Chondrocyte (in vitro differentiated cells): ENCODE results near the gene PTPRN2. TPM values are rescaled to one million over a fixed set of nuclear protein-coding genes. Genes with fewer than 3 reads are reported as not detected.

Experiments
- DNase-seq: peaks from one replicate; pipeline ENCODE4 v3.0.0; 2021; ENCODE audit warnings: mixed read lengths, low spot score
- H3K27ac Mint-ChIP-seq: one replicate; pipeline ENCODE4 v1.8.0; 2021; ENCODE audit warnings: mild to moderate bottlenecking, moderate library complexity, mixed read lengths; ENCODE audit not compliant: unreplicated experiment
- H3K27me3 Mint-ChIP-seq: 2 replicates; pipeline ENCODE4 v1.8.0; 2021; ENCODE audit warnings: low read depth, mixed read lengths
- H3K36me3 Mint-ChIP-seq: 2 replicates; pipeline ENCODE4 v1.8.0; 2021; ENCODE audit warnings: low read depth, mixed read lengths
- H3K4me1 Mint-ChIP-seq: 2 replicates; pipeline ENCODE4 v1.8.0; 2021; ENCODE audit warnings: low read depth, mild to moderate bottlenecking, mixed read lengths
- H3K4me3 Mint-ChIP-seq: one replicate; pipeline ENCODE4 v1.8.0; 2021; ENCODE audit warnings: mild to moderate bottlenecking, moderate library complexity, mixed read lengths; ENCODE audit not compliant: unreplicated experiment
- H3K9me3 Mint-ChIP-seq: 2 replicates; pipeline ENCODE4 v1.8.0; 2021; ENCODE audit warnings: low read depth, mixed read lengths
- total RNA-seq: library from RNA; stranded (reverse); gene quantifications from 3 replicates; pipeline ENCODE4 v1.2.1, GENCODE V29; 2021
- TF ChIP-seq, protein P1 (sequence below): fragments of 200-600 bp; sonication (generic); IDR thresholded peaks from 2 replicates; pipeline ENCODE4 v1.5.0; 2021; ENCODE audit warnings: antibody characterized with exemption, mild to moderate bottlenecking, moderate library complexity

The PTPRN2 gene
- total RNA-seq, 1 donor from 2014 or later, result 0.30 TPM

DNA sequence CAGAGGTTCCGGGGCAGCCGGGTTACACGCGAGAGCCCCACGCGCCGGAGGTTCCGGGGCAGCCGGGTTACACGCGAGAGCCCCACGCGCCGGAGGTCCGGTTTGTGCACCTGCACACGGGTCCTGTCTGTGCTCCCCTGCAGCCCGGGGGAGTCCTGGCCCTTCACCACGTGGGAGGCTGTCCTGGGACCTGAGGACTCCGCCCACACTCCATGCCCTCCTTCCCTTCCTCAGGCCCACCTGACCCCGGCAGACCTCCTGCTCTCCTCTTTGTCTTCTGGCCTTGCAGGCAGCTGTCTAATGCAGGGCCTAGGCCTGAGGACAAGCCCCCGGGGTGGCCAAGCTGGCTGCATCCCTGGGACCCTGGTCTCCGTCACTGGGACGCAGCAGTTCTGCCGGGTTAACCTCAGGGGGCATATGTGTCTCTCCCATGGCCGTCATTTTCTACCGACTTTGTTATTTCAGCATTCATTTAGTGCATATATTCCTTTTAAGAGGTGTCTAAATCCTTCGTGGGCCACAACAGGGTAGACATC is 876.2 kb downstream of the PTPRN2 start:
- Mint-ChIP-seq H3K4me1 (no peaks in the 10 kb centered on the region), H3K9me3 (no peaks in the 10 kb centered on the region), H3K4me3 (no peak overlapping the region), H3K36me3 (no peaks in the 10 kb centered on the region), H3K27ac (no peak overlapping the region), H3K27me3 (peaks cover 32% of the 10 kb centered on the region)
- DNase-seq, result peak; percentile 81
- TF ChIP-seq, protein P1, sequence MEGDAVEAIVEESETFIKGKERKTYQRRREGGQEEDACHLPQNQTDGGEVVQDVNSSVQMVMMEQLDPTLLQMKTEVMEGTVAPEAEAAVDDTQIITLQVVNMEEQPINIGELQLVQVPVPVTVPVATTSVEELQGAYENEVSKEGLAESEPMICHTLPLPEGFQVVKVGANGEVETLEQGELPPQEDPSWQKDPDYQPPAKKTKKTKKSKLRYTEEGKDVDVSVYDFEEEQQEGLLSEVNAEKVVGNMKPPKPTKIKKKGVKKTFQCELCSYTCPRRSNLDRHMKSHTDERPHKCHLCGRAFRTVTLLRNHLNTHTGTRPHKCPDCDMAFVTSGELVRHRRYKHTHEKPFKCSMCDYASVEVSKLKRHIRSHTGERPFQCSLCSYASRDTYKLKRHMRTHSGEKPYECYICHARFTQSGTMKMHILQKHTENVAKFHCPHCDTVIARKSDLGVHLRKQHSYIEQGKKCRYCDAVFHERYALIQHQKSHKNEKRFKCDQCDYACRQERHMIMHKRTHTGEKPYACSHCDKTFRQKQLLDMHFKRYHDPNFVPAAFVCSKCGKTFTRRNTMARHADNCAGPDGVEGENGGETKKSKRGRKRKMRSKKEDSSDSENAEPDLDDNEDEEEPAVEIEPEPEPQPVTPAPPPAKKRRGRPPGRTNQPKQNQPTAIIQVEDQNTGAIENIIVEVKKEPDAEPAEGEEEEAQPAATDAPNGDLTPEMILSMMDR, result no peak

DNA sequence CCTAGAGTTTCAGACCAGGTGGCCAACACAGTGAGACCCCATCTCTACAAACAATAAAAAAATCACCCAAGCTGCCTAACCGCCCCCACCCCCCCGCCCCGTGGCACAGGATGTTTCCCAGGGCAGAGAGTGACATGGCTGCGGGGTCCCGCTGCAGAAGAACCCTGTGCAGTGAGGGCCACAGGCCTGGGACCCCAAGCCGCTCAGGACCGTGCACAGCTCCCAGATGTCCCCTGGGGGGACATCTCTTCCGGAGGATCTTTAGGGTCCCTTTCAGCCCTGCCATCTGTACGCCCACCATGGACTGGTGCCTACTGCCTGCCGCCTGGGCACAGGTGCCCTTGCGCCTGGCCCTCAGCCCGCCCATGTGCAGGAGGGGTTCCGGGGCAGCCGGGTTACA is 877.2 kb downstream of the PTPRN2 start:
- no peak overlapping the region for H3K4me3 Mint-ChIP-seq
- DNase-seq, result no peak
- peaks cover 41% of the 10 kb centered on the region for H3K27me3 Mint-ChIP-seq

DNA sequence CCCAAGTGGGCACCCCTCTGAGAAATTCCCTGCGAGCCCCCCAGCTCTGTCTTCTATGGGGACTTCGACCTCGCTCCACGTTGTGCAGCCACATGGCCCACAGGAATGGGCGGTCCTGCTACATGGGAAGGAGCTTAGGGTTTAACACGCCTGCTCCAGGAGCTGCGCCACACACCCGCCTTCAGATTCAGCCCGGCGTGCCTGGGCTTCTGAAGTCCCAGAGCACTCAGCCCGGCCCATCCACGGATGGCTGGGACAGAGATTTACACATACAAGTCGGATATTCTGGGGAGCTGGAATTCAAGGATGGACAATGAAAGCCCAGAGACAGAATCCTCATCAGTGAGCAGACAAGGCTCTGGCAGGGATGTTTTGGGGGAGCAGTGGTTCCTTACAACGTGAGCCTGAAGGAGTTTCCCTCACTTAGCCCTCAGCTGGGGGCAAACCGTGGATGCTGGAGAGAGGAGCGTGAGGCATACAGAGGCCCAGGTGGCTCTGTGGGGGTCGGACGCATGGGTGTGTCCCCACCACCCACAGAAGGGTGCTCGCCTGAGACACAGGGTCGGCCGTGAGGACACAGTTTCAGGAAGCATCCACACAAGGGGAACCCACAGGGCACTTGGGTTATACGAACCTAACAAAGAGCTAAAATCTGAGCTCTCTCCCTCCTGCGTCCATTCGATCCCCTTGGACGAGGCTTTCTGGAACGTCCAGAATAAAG is 877.9 kb downstream of the PTPRN2 start:
- TF ChIP-seq, protein P1, result no peak
- Mint-ChIP-seq H3K9me3 (no peaks in the 10 kb centered on the region), H3K27ac (no peak overlapping the region), H3K36me3 (no peaks in the 10 kb centered on the region), H3K4me1 (no peaks in the 10 kb centered on the region), H3K27me3 (peaks cover 40% of the 10 kb centered on the region), H3K4me3 (no peak overlapping the region)
- DNase-seq, result peak; percentile 85

More for the DNA sequence above, 877.2 kb downstream of the PTPRN2 start:
- Mint-ChIP-seq H3K36me3 (no peaks in the 10 kb centered on the region), H3K27ac (no peak overlapping the region), H3K4me1 (no peaks in the 10 kb centered on the region), H3K9me3 (no peaks in the 10 kb centered on the region)
- TF ChIP-seq, protein P1, result no peak

DNA sequence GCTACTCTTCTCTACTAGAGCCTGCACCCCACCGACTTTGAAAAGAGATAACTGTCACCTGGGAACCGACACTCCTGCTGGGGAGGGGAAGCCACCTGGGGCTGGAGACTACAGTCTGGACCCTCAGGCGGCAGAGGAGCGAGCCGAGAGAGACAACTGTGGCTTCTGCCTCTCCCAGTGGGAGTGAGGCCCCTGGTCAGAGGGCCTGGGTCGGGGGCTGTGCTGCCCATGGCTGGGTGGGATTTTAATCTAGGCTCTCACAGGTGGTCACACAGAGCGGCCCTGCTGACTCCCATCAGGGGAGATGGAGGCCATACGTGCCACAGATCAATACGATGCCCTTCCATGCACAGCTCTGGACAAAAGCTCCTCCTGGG is 878.7 kb downstream of the PTPRN2 start:
- no peak overlapping the region for H3K4me3 Mint-ChIP-seq
- no peaks in the 10 kb centered on the region for H3K36me3 Mint-ChIP-seq
- peak; percentile 63 for DNase-seq
- no peaks in the 10 kb centered on the region for H3K9me3 Mint-ChIP-seq
- no peaks in the 10 kb centered on the region for H3K4me1 Mint-ChIP-seq
- peaks cover 42% of the 10 kb centered on the region for H3K27me3 Mint-ChIP-seq
- TF ChIP-seq, protein P1, result no peak
- H3K27ac Mint-ChIP-seq, result no peak overlapping the region

DNA sequence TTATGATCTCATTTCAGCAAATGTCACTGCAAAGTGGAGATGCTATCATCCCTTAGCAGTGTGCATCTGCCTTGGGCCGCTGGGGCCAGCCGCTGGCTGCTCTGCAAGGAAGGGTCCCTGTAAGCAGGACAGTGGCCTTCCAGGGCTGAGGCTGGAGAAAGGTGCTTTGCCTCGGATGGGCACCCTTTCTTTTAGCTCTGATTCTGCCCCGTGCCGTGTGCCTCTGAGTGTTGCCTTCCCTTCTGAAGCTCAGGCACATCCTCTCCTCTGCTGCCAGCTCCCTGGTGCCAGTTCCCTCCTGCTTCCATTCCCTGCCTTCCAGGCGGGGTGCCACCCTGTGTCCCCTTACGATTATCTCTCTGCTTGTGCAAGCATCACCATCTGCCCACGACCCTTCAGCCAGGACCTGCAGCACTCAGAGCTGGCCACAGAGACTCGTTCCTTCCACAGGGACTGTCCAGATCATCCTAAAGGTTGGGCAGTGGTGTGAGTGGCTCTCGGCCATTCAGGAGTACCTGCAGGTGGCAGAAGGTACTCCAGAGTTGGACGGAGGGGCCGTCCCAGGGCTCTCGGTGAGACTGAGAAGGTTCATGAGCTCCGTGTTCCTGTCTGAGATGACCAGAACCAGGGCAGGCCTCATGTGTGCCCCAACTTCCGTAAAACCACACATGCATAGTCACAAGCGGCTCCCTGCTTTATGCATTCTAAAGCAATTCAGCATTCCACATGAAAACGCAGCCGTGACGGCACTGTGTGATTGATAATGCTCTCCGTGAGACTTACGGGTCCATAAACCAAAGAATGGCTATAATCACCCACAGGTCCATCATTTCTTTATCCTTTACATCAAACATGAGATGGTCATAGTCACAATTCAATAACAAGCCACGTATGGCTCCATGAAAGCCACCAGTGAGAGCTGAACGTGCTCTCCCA is 879.4 kb downstream of the PTPRN2 start:
- Mint-ChIP-seq H3K36me3 (no peaks in the 10 kb centered on the region), H3K4me3 (no peak overlapping the region), H3K27ac (no peak overlapping the region), H3K4me1 (no peaks in the 10 kb centered on the region), H3K27me3 (peaks cover 44% of the 10 kb centered on the region), H3K9me3 (no peaks in the 10 kb centered on the region)
- TF ChIP-seq, protein P1, result no peak
- peak; percentile 77 for DNase-seq
